ENCODE measurements around the gene ZNF530.
A peak's percentile ranks its signal among the peaks of the same experiment; 100 is the strongest.

The ZNF530 gene

DNA sequence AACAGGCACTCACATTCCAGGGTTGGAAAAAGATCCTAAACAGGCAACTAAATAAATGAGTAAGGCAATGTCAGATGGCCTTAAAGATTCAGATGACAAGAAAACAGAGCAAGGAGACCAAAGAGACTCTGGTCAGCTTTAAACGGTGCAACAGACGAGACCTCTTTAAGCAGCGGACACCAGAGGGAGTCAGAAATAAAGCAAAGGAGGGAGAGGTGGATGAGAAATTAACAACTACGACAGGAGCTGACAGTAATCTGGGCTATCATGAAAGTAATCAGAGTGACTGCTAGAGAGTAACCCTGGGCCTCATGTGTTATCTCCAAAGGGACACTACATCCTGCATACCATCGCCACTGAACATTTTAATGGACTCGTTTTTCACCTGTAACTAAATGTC is 41.2 kb upstream of the ZNF530 start (continued):
- TF ChIP-seq GLIS3 (CRISPR knock-in tag; IDR thresholded peaks at IDR 0.05) (no peak), SNAI2 (CRISPR knock-in tag; IDR thresholded peaks at IDR 0.05) (no peak)
- TF ChIP-seq, protein P1, sequence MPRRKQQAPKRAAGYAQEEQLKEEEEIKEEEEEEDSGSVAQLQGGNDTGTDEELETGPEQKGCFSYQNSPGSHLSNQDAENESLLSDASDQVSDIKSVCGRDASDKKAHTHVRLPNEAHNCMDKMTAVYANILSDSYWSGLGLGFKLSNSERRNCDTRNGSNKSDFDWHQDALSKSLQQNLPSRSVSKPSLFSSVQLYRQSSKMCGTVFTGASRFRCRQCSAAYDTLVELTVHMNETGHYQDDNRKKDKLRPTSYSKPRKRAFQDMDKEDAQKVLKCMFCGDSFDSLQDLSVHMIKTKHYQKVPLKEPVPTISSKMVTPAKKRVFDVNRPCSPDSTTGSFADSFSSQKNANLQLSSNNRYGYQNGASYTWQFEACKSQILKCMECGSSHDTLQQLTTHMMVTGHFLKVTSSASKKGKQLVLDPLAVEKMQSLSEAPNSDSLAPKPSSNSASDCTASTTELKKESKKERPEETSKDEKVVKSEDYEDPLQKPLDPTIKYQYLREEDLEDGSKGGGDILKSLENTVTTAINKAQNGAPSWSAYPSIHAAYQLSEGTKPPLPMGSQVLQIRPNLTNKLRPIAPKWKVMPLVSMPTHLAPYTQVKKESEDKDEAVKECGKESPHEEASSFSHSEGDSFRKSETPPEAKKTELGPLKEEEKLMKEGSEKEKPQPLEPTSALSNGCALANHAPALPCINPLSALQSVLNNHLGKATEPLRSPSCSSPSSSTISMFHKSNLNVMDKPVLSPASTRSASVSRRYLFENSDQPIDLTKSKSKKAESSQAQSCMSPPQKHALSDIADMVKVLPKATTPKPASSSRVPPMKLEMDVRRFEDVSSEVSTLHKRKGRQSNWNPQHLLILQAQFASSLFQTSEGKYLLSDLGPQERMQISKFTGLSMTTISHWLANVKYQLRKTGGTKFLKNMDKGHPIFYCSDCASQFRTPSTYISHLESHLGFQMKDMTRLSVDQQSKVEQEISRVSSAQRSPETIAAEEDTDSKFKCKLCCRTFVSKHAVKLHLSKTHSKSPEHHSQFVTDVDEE (CRISPR knock-in tag; IDR thresholded peaks at IDR 0.05) = no peak

- TF ChIP-seq ZNF8 (CRISPR knock-in tag; IDR thresholded peaks at IDR 0.05) (no peak), POU6F1 (CRISPR knock-in tag; IDR thresholded peaks at IDR 0.05; ENCODE audit: borderline replicate concordance, low read depth) (no peak), ZC3H10 (CRISPR knock-in tag; IDR thresholded peaks at IDR 0.05) (no peak), PPARA (CRISPR knock-in tag; IDR thresholded peaks at IDR 0.05; ENCODE audit: borderline replicate concordance) (no peak), ZFP30 (CRISPR knock-in tag; IDR thresholded peaks at IDR 0.05) (no peak), SNAI2 (CRISPR knock-in tag; IDR thresholded peaks at IDR 0.05) (no peak), TOX (CRISPR knock-in tag; IDR thresholded peaks at IDR 0.05; ENCODE audit: borderline replicate concordance) (no peak), ISL1 (CRISPR knock-in tag; IDR thresholded peaks at IDR 0.05) (no peak)
- TF ChIP-seq, protein P2, sequence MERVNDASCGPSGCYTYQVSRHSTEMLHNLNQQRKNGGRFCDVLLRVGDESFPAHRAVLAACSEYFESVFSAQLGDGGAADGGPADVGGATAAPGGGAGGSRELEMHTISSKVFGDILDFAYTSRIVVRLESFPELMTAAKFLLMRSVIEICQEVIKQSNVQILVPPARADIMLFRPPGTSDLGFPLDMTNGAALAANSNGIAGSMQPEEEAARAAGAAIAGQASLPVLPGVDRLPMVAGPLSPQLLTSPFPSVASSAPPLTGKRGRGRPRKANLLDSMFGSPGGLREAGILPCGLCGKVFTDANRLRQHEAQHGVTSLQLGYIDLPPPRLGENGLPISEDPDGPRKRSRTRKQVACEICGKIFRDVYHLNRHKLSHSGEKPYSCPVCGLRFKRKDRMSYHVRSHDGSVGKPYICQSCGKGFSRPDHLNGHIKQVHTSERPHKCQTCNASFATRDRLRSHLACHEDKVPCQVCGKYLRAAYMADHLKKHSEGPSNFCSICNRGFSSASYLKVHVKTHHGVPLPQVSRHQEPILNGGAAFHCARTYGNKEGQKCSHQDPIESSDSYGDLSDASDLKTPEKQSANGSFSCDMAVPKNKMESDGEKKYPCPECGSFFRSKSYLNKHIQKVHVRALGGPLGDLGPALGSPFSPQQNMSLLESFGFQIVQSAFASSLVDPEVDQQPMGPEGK (CRISPR knock-in tag; IDR thresholded peaks at IDR 0.05; ENCODE audit: borderline replicate concordance) = no peak
- TF ChIP-seq, protein P3, sequence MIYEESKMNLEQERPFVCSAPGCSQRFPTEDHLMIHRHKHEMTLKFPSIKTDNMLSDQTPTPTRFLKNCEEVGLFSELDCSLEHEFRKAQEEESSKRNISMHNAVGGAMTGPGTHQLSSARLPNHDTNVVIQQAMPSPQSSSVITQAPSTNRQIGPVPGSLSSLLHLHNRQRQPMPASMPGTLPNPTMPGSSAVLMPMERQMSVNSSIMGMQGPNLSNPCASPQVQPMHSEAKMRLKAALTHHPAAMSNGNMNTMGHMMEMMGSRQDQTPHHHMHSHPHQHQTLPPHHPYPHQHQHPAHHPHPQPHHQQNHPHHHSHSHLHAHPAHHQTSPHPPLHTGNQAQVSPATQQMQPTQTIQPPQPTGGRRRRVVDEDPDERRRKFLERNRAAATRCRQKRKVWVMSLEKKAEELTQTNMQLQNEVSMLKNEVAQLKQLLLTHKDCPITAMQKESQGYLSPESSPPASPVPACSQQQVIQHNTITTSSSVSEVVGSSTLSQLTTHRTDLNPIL (CRISPR knock-in tag; IDR thresholded peaks at IDR 0.05; ENCODE audit: low read depth) = no peak
- peak; percentile 67 for ATAC-seq
These were observed 40.7 kb upstream of the ZNF530 start for GRCh38 chr19:57559008-57559403.

DNA sequence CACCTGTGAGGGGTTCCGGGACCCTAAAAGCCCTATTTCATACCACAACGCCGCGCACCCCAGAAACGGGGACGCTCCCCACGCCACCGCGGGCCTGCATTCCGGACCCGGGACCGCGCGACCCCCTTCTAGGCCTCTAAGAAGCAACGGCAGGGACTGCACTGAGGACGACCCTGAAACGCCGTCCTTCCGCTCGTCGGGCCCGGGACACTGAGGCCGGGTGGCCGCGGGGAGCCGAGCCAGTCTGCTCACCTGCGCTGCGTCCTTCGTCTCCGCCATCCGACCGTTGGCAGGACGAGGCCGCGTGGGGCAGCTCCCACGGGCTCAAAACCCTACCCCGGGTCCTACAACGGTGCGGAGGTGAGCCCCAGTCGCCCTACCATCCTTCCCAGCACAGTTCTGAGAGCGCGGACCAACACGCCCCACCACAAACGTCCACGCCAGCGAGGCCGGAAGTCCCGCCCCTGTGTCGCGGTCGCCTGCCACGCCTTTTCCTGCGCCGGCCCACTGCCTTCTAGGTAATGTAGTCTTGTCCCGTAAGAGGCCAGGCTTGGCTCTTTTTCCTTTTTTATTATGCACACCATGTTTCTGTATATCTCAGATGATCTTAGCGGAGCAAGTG is 40.2 kb upstream of the ZNF530 start, which contains the start of gene ZNF550:
TSS of gene ZNF550 (minus strand) at position 460 of the 622 bp plus-strand sequence. CDS start at position 279, 181 bp downstream.
- ATAC-seq = peak; percentile 100
- TF ChIP-seq CSDC2 (CRISPR knock-in tag; IDR thresholded peaks at IDR 0.05) (no peak), ZNF565 (CRISPR knock-in tag; conservative IDR thresholded peaks at IDR 0.05; ENCODE audit: low read depth) (no peak), ZFP3 (CRISPR knock-in tag; IDR thresholded peaks at IDR 0.05) (no peak), ZNF70 (CRISPR knock-in tag; IDR thresholded peaks at IDR 0.05) (no peak), POU6F1 (CRISPR knock-in tag; IDR thresholded peaks at IDR 0.05; ENCODE audit: borderline replicate concordance, low read depth) (no peak), CSRNP3 (CRISPR knock-in tag; IDR thresholded peaks at IDR 0.05) (no peak), ZC3H10 (CRISPR knock-in tag; IDR thresholded peaks at IDR 0.05) (no peak), GLIS3 (CRISPR knock-in tag; IDR thresholded peaks at IDR 0.05) (no peak), BACH2 (CRISPR knock-in tag; IDR thresholded peaks at IDR 0.05; ENCODE audit: borderline replicate concordance) (no peak), TCF4 (CRISPR knock-in tag; IDR thresholded peaks at IDR 0.05; ENCODE audit: borderline replicate concordance) (no peak), ZNF8 (CRISPR knock-in tag; IDR thresholded peaks at IDR 0.05) (no peak), ISL1 (CRISPR knock-in tag; IDR thresholded peaks at IDR 0.05) (no peak), RARB (CRISPR knock-in tag; IDR thresholded peaks at IDR 0.05) (no peak), SNAI2 (CRISPR knock-in tag; IDR thresholded peaks at IDR 0.05) (no peak), ARNTL (CRISPR knock-in tag; IDR thresholded peaks at IDR 0.05; ENCODE audit: borderline replicate concordance, low read depth) (no peak), PPARA (CRISPR knock-in tag; IDR thresholded peaks at IDR 0.05; ENCODE audit: borderline replicate concordance) (no peak), ZFP30 (CRISPR knock-in tag; IDR thresholded peaks at IDR 0.05) (no peak)
- TF ChIP-seq, protein P2 (CRISPR knock-in tag; IDR thresholded peaks at IDR 0.05; ENCODE audit: borderline replicate concordance) = no peak
- TF ChIP-seq, protein P3 (CRISPR knock-in tag; IDR thresholded peaks at IDR 0.05; ENCODE audit: low read depth) = no peak
